NCI-H2081 (cell line): Measurements from ENCODE around the gene HYLS1.

ENCODE experiments used
- DNase-seq, 2 experiments: peaks; one replicate each; lab custom pipeline; 2025; lab: John Stamatoyannopoulos, UW

Gene HYLS1

DNA sequence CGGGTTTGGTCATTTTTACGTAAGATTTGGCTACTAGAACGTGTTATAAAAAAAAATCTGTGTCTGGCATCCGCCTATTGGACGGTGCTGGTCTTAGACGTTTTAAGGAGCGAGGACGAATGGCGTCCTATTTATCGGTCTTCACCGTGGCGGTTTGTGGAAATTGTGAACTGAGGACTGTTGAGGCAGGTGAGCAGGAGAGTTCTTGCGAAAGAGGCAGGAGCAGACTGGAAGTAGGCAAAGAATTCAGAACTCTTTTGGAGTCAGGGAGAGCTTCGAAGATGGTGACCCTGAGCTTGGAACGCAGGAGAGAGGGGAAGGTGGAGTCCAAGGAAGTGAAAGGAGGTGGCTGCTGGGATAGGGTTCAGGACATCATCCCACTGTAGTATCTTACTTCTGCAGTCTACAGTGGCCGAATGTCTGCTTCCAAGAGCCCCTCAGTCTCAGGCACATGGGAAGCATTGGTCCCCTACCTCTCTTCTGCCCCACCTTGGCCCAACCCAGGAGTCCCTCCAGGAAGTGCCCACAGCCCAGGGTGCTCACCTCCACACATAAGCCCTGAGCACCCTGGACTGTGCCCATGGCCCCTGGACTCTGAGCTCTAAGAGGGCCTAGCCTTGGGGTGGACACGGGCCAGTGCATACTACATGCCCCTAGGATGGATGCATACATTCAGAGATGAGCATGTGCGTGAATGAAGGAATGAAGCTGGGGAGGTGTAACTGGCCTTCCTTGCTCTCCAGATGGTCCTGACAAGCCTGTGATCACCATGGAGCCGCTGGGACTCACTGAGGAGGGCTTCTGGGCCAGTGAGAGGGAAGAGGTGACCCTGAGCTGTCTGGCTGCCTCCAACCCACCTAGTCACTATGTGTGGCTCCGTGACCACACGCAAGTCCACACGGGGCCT is 62.1 kb downstream of the HYLS1 start:
- DNase-seq, result no peak

- DNase-seq, result no peak
These were observed 62.7 kb downstream of the HYLS1 start for GRCh38 chr11:125950178-125950490.
